Measurements from ENCODE around the gene ZNF350.
"Not testable (repeated sequence)": the region's sequence is repeated elsewhere in the genome, so short reads cannot be mapped to it uniquely, and the experiment has no call there.

Gene ZNF350

GRCh38 chr19:51986309-51987291, at the start of gene ZNF350:
ZNF350 (minus strand) TSS chr19:51986840; CDS start chr19:51974360, 12,480 bp downstream.
- DNase-seq, result peak; percentile 64 to 73 (median 70)

- no peak for DNase-seq
These were observed 47.5 kb upstream of the ZNF350 start for GRCh38 chr19:52034051-52034728.

GRCh38 chr19:52028780-52029123, 42.1 kb upstream of the ZNF350 start:
- no peak for DNase-seq

GRCh38 chr19:52028027-52028779, 41.6 kb upstream of the ZNF350 start, which contains the start of gene ZNF614:
ZNF614 (minus strand) TSS chr19:52028379; CDS start chr19:52025745, 2,634 bp downstream.
- peak; percentile 58 to 74 (median 72) for DNase-seq

GRCh38 chr19:52026255-52026990, 39.8 kb upstream of the ZNF350 start:
- DNase-seq, result not testable (repeated sequence)

- DNase-seq, result not testable (repeated sequence)
These were observed 37.8 kb upstream of the ZNF350 start for GRCh38 chr19:52024478-52024877.

- no peak for DNase-seq
These were observed 35.6 kb upstream of the ZNF350 start for GRCh38 chr19:52022193-52022592.

- DNase-seq, result no peak
These were observed 33.9 kb upstream of the ZNF350 start for GRCh38 chr19:52020506-52020905.

GRCh38 chr19:52010674-52011073, 24.0 kb upstream of the ZNF350 start:
- no peak for DNase-seq

GRCh38 chr19:52007806-52008557, 21.3 kb upstream of the ZNF350 start, which contains the start of gene ZNF615:
ZNF615 (minus strand) TSS chr19:52008211; CDS start chr19:52003711, 4,500 bp downstream.
- DNase-seq, result peak; percentile 67 to 76 (median 69)

GRCh38 chr19:52007451-52007805, 20.8 kb upstream of the ZNF350 start:
- DNase-seq, result no peak

- DNase-seq, result no peak
These were observed 7.5 kb upstream of the ZNF350 start for GRCh38 chr19:51994048-51994644.

- DNase-seq, result no peak
These were observed 6.8 kb upstream of the ZNF350 start for GRCh38 chr19:51993422-51993821.

- DNase-seq, result no peak
These were observed 3.3 kb downstream of the ZNF350 start for GRCh38 chr19:51983361-51983760.

GRCh38 chr19:51980926-51981325, 5.7 kb downstream of the ZNF350 start:
- DNase-seq, result not testable (repeated sequence)

GRCh38 chr19:51980116-51980736, 6.4 kb downstream of the ZNF350 start:
- no peak for DNase-seq

- no peak for DNase-seq
These were observed 7.8 kb downstream of the ZNF350 start for GRCh38 chr19:51978882-51979281.

- no peak for DNase-seq
These were observed 9.3 kb downstream of the ZNF350 start for GRCh38 chr19:51977346-51977745.

- DNase-seq, result no peak
These were observed 9.8 kb downstream of the ZNF350 start for GRCh38 chr19:51976852-51977251.

GRCh38 chr19:51975787-51976186, 10.9 kb downstream of the ZNF350 start:
- not testable (repeated sequence) for DNase-seq

- DNase-seq, result no peak
These were observed 15.0 kb downstream of the ZNF350 start for GRCh38 chr19:51971624-51972023.

All from activated CD4-positive, CD25-positive, alpha-beta regulatory T cell (primary cell).